ENCODE data around the gene CLASP1.
"Not testable (repeated sequence)": the region's sequence is repeated elsewhere in the genome, so short reads cannot be mapped to it uniquely, and the experiment has no call there.

The CLASP1 gene

GRCh38 chr2:121649596-121650314, 493 bp upstream of the CLASP1 start:
- H3K4me3 ChIP-seq (replicated peaks in 1 of 2; ENCODE audit: low read depth in 2 of 2, low read length in 2 of 2): peak overlapping the region; percentile 90 to 93
- no peak for TF ChIP-seq CTCF (IDR thresholded peaks at IDR 0.05; ENCODE audit: low read depth, low read length)
- peak; percentile 98 to 99 for DNase-seq (ENCODE audit: low read depth in 2 of 2)

GRCh38 chr2:121648206-121649148, 785 bp downstream of the CLASP1 start:
- peak overlapping the region; percentile 90 to 93 for H3K4me3 ChIP-seq (replicated peaks in 1 of 2; ENCODE audit: low read depth in 2 of 2, low read length in 2 of 2)
- no peak for TF ChIP-seq CTCF (IDR thresholded peaks at IDR 0.05; ENCODE audit: low read depth, low read length)
- peak; percentile 61 to 68 for DNase-seq (ENCODE audit: low read depth in 2 of 2)

GRCh38 chr2:121647396-121647795, 1.9 kb downstream of the CLASP1 start:
- peak overlapping the region in 1 of 2 donors; percentile 90 for H3K4me3 ChIP-seq (replicated peaks in 1 of 2; ENCODE audit: low read depth in 2 of 2, low read length in 2 of 2)
- no peak for TF ChIP-seq CTCF (IDR thresholded peaks at IDR 0.05; ENCODE audit: low read depth, low read length)
- DNase-seq (ENCODE audit: low read depth in 2 of 2): no peak

- no peak for TF ChIP-seq CTCF (IDR thresholded peaks at IDR 0.05; ENCODE audit: low read depth, low read length)
- no peak for DNase-seq (ENCODE audit: low read depth in 2 of 2)
Measured at GRCh38 chr2:121644715-121645114, 4.5 kb downstream of the CLASP1 start.

GRCh38 chr2:121643877-121644276, 5.4 kb downstream of the CLASP1 start:
- no peak for DNase-seq (ENCODE audit: low read depth in 2 of 2)
- TF ChIP-seq CTCF (IDR thresholded peaks at IDR 0.05; ENCODE audit: low read depth, low read length): no peak
- H3K4me3 ChIP-seq (replicated peaks in 1 of 2; ENCODE audit: low read depth in 2 of 2, low read length in 2 of 2): no peak overlapping the region

More at GRCh38 chr2:121644715-121645114, 4.5 kb downstream of the CLASP1 start:
- no peak overlapping the region for H3K4me3 ChIP-seq (replicated peaks in 1 of 2; ENCODE audit: low read depth in 2 of 2, low read length in 2 of 2)

GRCh38 chr2:121640380-121641316, 8.6 kb downstream of the CLASP1 start:
- TF ChIP-seq CTCF (IDR thresholded peaks at IDR 0.05; ENCODE audit: low read depth, low read length): no peak
- no peak for DNase-seq (ENCODE audit: low read depth in 2 of 2)
- H3K4me3 ChIP-seq (replicated peaks in 1 of 2; ENCODE audit: low read depth in 2 of 2, low read length in 2 of 2): no peak overlapping the region

- not testable (repeated sequence) for DNase-seq (ENCODE audit: low read depth in 2 of 2); H3K4me3 ChIP-seq (replicated peaks in 1 of 2; ENCODE audit: low read depth in 2 of 2, low read length in 2 of 2)
Measured at GRCh38 chr2:121639846-121640245, 9.4 kb downstream of the CLASP1 start.

All from cardiac fibroblast (primary cell).